OCI-LY7 (cell line): ENCODE results near the gene PLCB1. TPM values are rescaled to one million over a fixed set of nuclear protein-coding genes. Genes with fewer than 3 reads are reported as not detected.

Experiments used
- BruUV-seq: library from RNA; stranded (reverse); fragments of 400-500 nt; replicated peaks from 2 replicates; lab custom pipeline; 2021; lab: Mats Ljungman, UMichigan
- CTCF ChIA-PET: fragments of 300-600 bp; sonication (Branson Sonifier 250); formaldehyde crosslinking; loops from one replicate; lab custom pipeline; 2022; ENCODE audit warnings: antibody characterized with exemption; ENCODE audit not compliant: unreplicated experiment; lab: Charles Lee
- POLR2A ChIA-PET: fragments of 300-600 bp; sonication (Branson Sonifier 250); formaldehyde crosslinking; loops from one replicate; lab custom pipeline; 2022; ENCODE audit warnings: antibody characterized with exemption; lab: Charles Lee
- DNase-seq: peaks from one replicate; pipeline ENCODE4 v3.0.0-alpha.2; 2015; ENCODE audit warnings: low spot score
- H2AFZ ChIP-seq: fragments of 200-600 bp; sonication (generic), shearing (Covaris generic); 2 replicates; pipeline ENCODE4 v1.6.1; 2014; ENCODE audit warnings: mild to moderate bottlenecking, antibody characterized with exemption, low read length, moderate library complexity
- H3K27ac ChIP-seq: fragments of 200-600 bp; sonication (generic); 2 replicates; pipeline ENCODE4 v1.5.1; 2014; ENCODE audit warnings: mixed run types, low read depth, mild to moderate bottlenecking, moderate library complexity, low read length, inconsistent platforms; ENCODE audit not compliant: poor library complexity, severe bottlenecking
- H3K36me3 ChIP-seq: fragments of 200-600 bp; sonication (generic); 2 replicates; pipeline ENCODE4 v1.6.1; 2014; ENCODE audit warnings: mild to moderate bottlenecking, antibody characterized with exemption, low read length, moderate library complexity, mixed read lengths; ENCODE audit not compliant: insufficient read depth
- H3K4me1 ChIP-seq: fragments of 200-600 bp; sonication (generic); 2 replicates; pipeline ENCODE4 v1.5.1; 2014; ENCODE audit warnings: mild to moderate bottlenecking, low read length; ENCODE audit not compliant: insufficient read depth, poor library complexity, severe bottlenecking
- H3K4me2 ChIP-seq: fragments of 200-600 bp; sonication (generic); 2 replicates; pipeline ENCODE4 v1.6.1; 2014; ENCODE audit warnings: mild to moderate bottlenecking, low read length
- H3K4me3 ChIP-seq: fragments of 200-600 bp; sonication (generic); 2 replicates; pipeline ENCODE4 v1.5.1; 2014; ENCODE audit warnings: mild to moderate bottlenecking, low read depth, low read length; ENCODE audit not compliant: poor library complexity, severe bottlenecking
- H3K79me2 ChIP-seq: fragments of 200-600 bp; sonication (generic); 2 replicates; pipeline ENCODE4 v1.6.1; 2016; ENCODE audit warnings: low read depth, mild to moderate bottlenecking, low read length, moderate library complexity, mixed read lengths; ENCODE audit not compliant: insufficient read depth
- H3K9me2 ChIP-seq: fragments of 200-600 bp; sonication (generic); 2 replicates; pipeline ENCODE4 v1.6.1; 2016; ENCODE audit warnings: mild to moderate bottlenecking, low read length, mixed read lengths; ENCODE audit not compliant: insufficient read depth
- H3K9me3 ChIP-seq: fragments of 200-600 bp; sonication (generic); 2 replicates; pipeline ENCODE4 v1.6.1; 2014; ENCODE audit warnings: mild to moderate bottlenecking, mixed run types, low read length, mixed read lengths
- H4K20me1 ChIP-seq: fragments of 200-600 bp; sonication (generic); 2 replicates; pipeline ENCODE4 v1.6.1; 2014; ENCODE audit warnings: mild to moderate bottlenecking, antibody characterized with exemption, low read length, moderate library complexity, mixed read lengths; ENCODE audit not compliant: insufficient read depth
- CTCF ChIP-seq: fragments of 200-600 bp; sonication (generic); conservative IDR thresholded peaks from 2 replicates; pipeline ENCODE4 v1.5.1; 2014; ENCODE audit warnings: mild to moderate bottlenecking, antibody characterized with exemption, low read length, moderate library complexity, mixed read lengths
- EZH2phosphoT487 ChIP-seq: fragments of 200-600 bp; sonication (generic); IDR thresholded peaks from 2 replicates; pipeline ENCODE4 v1.6.1; 2018; ENCODE audit warnings: low read depth, borderline replicate concordance, mild to moderate bottlenecking, mixed run types, antibody characterized with exemption, low read length, moderate library complexity, mixed read lengths
- intact Hi-C: fragments of 100-400 bp; cut with micrococcal nuclease; formaldehyde crosslinking; loops from one replicate; pipeline ENCODE4 v1.10.0; 2022; ENCODE audit not compliant: unreplicated experiment
- total RNA-seq, 2 experiments: library from RNA; depleted of rRNA in 1 of 2; stranded (reverse); fragments of >200 nt in 1 of 2; shearing (Covaris generic) in 1 of 2; gene quantifications; 2 replicates each; pipeline ENCODE4 v1.2.3, GENCODE V29; 2014 to 2022

Gene PLCB1
- total RNA-seq, 2 experiments from 2014 or later: 14.6 to 30.5 TPM

- DNase-seq: peak; percentile 80
- H3K27ac ChIP-seq: no peak overlapping the region
- H3K9me2 ChIP-seq: no peaks in the 10 kb centered on the region
- H4K20me1 ChIP-seq: no peaks in the 10 kb centered on the region
- no peaks in the 10 kb centered on the region for H3K79me2 ChIP-seq
- peaks cover 7% of the 10 kb centered on the region for H3K4me1 ChIP-seq
- ChIA-PET CTCF (interaction anchor here (0.6 to 3.0 kb wide), 6 partner anchors 241 to 1047 kb away, joined by 3 to 13 read pairs (median 4); no protein-coding TSS in a partner anchor), POLR2A (interaction anchor here (0.7 to 1.6 kb wide), 5 partner anchors 593 to 1705 kb away, joined by 3 to 4 read pairs (median 4); no protein-coding TSS in a partner anchor)
- no peaks in the 10 kb centered on the region for H3K36me3 ChIP-seq
- no TSS peak for BruUV-seq
- TF ChIP-seq EZH2phosphoT487 (no peak), CTCF (peak; percentile 96)
- no peaks in the 10 kb centered on the region for H3K9me3 ChIP-seq
- H2AFZ ChIP-seq: no peak overlapping the region; the same call in 1 of the 2 replicates
- no peak overlapping the region for H3K4me3 ChIP-seq
- intact Hi-C loops: loop anchor here (1.0 to 5.0 kb wide), 5 partner anchors 184 to 784 kb away; partner anchors contain the start of gene PLCB1
- H3K4me2 ChIP-seq: no peak overlapping the region
These were observed 589.0 kb downstream of the PLCB1 start for GRCh38 chr20:8721098-8721497.

GRCh38 chr20:8722277-8722928 lies 590.3 kb downstream of the PLCB1 start:
- H3K4me3 ChIP-seq: no peak overlapping the region
- intact Hi-C loops: loop anchor here (1.0 to 5.0 kb wide), 4 partner anchors 270 to 785 kb away; no protein-coding TSS in a partner anchor
- TF ChIP-seq EZH2phosphoT487 (no peak), CTCF (peak; percentile 96)

GRCh38 chr20:8723296-8723695 lies 591.2 kb downstream of the PLCB1 start:
- Histone ChIP-seq H3K9me2 (no peaks in the 10 kb centered on the region), H3K27ac (no peak overlapping the region), H3K36me3 (no peaks in the 10 kb centered on the region), H3K9me3 (no peaks in the 10 kb centered on the region), H2AFZ (no peak overlapping the region), H3K4me2 (no peak overlapping the region), H4K20me1 (no peaks in the 10 kb centered on the region), H3K4me1 (peaks cover 7% of the 10 kb centered on the region), H3K4me3 (no peak overlapping the region), H3K79me2 (no peaks in the 10 kb centered on the region)
- CTCF ChIA-PET: interaction anchor here (0.5 to 3.0 kb wide), 2 partner anchors 183 to 680 kb away, joined by 3 to 13 read pairs; no protein-coding TSS in a partner anchor
- POLR2A ChIA-PET: interaction anchor here (0.6 to 1.6 kb wide), 4 partner anchors 335 to 1920 kb away, joined by 3 to 5 read pairs (median 4); no protein-coding TSS in a partner anchor
- TF ChIP-seq CTCF: no peak
- no peak for TF ChIP-seq EZH2phosphoT487
- DNase-seq: no peak
- BruUV-seq: no TSS peak
- intact Hi-C loops: loop anchor here (5.0 kb wide), 3 partner anchors 271 to 786 kb away; no protein-coding TSS in a partner anchor

More at GRCh38 chr20:8722277-8722928, 590.3 kb downstream of the PLCB1 start:
- no peak overlapping the region for H3K27ac ChIP-seq
- peaks cover 7% of the 10 kb centered on the region for H3K4me1 ChIP-seq
- no peaks in the 10 kb centered on the region for H4K20me1 ChIP-seq
- no TSS peak for BruUV-seq
- H3K79me2 ChIP-seq: no peaks in the 10 kb centered on the region
- CTCF ChIA-PET: interaction anchor here (0.5 to 3.0 kb wide), 3 partner anchors 50 to 679 kb away, joined by 3 to 13 read pairs (median 3); no protein-coding TSS in a partner anchor
- no peaks in the 10 kb centered on the region for H3K9me2 ChIP-seq
- DNase-seq: peak; percentile 76
- H3K36me3 ChIP-seq: no peaks in the 10 kb centered on the region
- POLR2A ChIA-PET: interaction anchor here (0.6 to 1.6 kb wide), 7 partner anchors 13 to 786 kb away, joined by 3 to 6 read pairs (median 4); no protein-coding TSS in a partner anchor
- H3K4me2 ChIP-seq: no peak overlapping the region
- H2AFZ ChIP-seq: no peak overlapping the region
- H3K9me3 ChIP-seq: no peaks in the 10 kb centered on the region
